Measurements from ENCODE around the gene FGF7.
"Not testable (repeated sequence)": the region's sequence is repeated elsewhere in the genome, so short reads cannot be mapped to it uniquely, and the experiment has no call there.

DNA sequence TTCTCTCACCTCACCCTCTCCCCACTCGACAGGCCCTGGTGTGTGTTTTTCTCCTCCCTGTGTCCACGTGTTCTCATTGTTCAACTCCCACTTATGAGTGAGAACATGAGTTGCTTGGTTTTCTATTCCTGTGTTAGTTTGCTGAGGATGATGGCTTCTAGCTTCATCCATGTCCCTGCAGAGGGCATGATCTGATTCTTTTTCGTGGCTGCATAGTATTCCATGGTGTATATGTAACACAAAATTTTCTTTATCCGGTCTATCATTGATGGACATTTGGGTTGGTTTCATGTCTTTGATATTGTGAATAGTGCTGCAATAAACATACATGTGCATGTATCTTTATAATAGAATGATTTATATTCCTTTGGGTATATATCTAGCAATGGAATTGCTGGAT is 89.7 kb downstream of the FGF7 start:
- TF ChIP-seq, protein P1, sequence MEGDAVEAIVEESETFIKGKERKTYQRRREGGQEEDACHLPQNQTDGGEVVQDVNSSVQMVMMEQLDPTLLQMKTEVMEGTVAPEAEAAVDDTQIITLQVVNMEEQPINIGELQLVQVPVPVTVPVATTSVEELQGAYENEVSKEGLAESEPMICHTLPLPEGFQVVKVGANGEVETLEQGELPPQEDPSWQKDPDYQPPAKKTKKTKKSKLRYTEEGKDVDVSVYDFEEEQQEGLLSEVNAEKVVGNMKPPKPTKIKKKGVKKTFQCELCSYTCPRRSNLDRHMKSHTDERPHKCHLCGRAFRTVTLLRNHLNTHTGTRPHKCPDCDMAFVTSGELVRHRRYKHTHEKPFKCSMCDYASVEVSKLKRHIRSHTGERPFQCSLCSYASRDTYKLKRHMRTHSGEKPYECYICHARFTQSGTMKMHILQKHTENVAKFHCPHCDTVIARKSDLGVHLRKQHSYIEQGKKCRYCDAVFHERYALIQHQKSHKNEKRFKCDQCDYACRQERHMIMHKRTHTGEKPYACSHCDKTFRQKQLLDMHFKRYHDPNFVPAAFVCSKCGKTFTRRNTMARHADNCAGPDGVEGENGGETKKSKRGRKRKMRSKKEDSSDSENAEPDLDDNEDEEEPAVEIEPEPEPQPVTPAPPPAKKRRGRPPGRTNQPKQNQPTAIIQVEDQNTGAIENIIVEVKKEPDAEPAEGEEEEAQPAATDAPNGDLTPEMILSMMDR (IDR thresholded peaks at IDR 0.05): not testable (repeated sequence)
- TF ChIP-seq POLR2A (IDR thresholded peaks at IDR 0.05): not testable (repeated sequence)

All from body of pancreas (tissue), 4 donors.